HFF-Myc (cell line): ENCODE results near the gene AHDC1.

ENCODE experiments used
- DNase-seq: peaks from one replicate; pipeline ENCODE4 v3.0.0-alpha.2; 2011; ENCODE audit warnings: low read depth; ENCODE audit errors: extremely low read depth
- H3K4me3 ChIP-seq: replicated peaks from 2 replicates; pipeline ENCODE4 v1.5.1; 2011; ENCODE audit warnings: low read depth, mild to moderate bottlenecking, control low read depth, low read length
- TF ChIP-seq, protein P1 (sequence below): IDR thresholded peaks from 2 replicates; pipeline ENCODE4 v1.5.1; 2012; ENCODE audit warnings: mild to moderate bottlenecking, low read depth, low read length, control low read depth; ENCODE audit errors: missing control alignments

The AHDC1 gene

DNA sequence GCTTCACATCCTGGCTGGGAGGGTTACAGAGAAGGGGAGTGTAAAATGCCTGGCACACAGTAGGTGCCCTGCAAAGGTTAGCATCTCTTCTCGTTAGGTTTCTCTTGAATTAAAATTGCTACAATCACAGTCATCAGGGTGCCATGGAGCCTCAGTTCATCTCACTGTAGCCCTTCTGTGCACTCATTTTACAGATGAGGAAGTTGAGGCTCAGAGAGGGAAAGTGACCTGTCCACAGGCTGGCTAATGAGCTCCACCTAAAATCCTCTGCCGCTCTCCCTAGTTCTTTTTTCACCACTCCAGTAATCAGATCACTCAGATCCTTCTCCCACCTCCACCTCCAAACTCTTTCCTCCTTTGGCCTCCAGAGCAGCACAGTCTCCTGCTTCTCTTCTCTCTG lies 13.5 kb upstream of the AHDC1 start:
- no peak overlapping the region for H3K4me3 ChIP-seq
- DNase-seq = no peak
- TF ChIP-seq, protein P1, sequence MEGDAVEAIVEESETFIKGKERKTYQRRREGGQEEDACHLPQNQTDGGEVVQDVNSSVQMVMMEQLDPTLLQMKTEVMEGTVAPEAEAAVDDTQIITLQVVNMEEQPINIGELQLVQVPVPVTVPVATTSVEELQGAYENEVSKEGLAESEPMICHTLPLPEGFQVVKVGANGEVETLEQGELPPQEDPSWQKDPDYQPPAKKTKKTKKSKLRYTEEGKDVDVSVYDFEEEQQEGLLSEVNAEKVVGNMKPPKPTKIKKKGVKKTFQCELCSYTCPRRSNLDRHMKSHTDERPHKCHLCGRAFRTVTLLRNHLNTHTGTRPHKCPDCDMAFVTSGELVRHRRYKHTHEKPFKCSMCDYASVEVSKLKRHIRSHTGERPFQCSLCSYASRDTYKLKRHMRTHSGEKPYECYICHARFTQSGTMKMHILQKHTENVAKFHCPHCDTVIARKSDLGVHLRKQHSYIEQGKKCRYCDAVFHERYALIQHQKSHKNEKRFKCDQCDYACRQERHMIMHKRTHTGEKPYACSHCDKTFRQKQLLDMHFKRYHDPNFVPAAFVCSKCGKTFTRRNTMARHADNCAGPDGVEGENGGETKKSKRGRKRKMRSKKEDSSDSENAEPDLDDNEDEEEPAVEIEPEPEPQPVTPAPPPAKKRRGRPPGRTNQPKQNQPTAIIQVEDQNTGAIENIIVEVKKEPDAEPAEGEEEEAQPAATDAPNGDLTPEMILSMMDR = no peak

DNA sequence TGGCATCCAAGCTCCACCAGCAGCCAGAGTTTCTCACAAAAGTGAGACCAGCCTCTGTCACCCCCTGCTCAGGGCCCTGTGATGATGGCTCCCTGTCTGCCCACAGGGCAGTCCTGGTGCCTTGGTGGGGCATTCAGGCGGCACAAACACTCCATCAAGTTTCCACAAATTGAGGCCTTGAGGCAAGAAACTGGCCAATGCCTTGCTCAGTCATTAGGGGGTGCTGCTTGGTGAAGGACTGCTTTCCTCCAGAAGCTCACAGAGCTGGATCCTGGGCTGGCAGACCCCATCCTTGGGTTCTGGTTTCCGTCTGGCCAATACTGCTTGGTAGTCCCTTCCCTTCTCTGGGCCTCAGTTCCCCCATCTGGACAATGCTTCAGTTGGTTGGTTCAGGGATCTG lies 12.5 kb upstream of the AHDC1 start:
- TF ChIP-seq, protein P1 = peak; percentile 23
- DNase-seq = no peak
- no peak overlapping the region for H3K4me3 ChIP-seq

DNA sequence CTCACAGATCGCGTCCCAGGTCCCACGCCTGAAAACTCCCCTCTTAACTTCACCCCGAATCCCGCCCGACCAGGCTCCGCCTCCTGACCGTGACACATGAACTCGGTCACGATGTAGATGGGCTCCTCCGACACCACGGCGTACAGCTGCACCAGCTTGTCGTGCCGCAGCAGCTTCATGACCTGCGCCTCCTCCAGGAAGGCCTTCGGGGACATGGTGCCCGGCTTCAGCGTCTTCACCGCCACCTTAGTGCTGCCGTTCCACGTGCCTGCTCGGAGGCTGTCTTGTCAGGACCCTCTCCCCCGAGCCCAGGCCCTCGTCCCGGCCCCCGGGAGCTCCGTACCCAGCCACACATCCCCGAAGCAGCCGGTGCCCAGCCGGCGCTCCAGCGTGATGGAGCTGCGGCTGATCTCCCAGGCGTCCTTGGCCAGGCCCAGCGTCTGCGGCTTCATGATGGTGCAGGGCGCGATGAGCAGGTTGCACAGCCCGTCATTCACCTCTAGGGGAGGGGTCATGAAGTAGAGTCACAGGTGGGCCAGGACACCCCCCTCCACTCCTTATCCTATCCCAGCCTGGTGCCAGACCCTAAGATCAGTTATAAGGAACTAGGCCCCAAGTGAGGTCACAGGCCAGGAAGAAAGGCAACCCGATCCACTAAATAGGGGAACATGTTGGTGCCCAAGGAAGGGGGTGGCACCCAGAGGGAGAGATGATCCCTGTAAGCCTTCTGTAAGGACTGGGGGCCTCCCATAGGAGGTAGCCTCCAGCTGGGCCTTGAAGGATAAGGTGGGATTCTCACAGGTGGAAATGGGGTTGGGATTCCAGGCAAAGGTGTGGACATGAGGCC lies 11.6 kb upstream of the AHDC1 start:
- no peak overlapping the region for H3K4me3 ChIP-seq
- DNase-seq = no peak
- TF ChIP-seq, protein P1 = no peak

DNA sequence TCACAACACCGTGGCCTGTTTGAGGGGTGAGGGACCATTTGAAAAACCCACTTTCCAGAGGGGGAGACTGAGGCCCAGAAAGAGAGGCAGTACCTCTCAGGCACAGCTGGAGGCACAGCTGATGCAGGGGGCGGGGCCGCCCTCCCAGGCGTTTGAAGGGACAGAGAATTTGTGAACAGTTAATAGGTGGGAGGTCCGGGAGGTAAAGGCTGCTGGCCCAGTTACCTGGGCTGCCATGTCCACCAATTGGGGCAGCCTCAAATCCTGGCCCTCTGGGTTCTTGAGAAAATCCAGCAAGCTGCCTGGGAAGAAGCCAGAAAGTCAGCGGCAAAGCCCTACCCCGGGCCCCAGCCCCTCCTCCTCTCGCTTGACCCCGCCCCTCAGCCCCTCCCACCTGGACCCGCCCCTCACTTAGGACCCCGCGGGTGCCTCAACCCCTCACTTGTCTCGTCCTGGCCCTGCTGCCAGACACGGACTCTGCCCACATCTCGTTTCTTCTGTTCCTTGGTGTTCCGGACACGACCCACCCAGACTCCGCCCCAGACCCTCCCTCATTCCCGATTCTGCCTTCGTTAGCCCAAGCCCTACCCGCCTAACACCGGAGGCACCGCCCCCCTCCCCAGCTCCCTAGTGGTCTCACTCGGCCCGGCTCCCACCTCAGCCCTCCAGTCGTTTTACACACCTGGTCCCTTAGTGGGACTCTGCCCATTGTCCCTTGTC lies 10.8 kb upstream of the AHDC1 start:
- no peak overlapping the region for H3K4me3 ChIP-seq
- DNase-seq = no peak
- TF ChIP-seq, protein P1 = no peak

DNA sequence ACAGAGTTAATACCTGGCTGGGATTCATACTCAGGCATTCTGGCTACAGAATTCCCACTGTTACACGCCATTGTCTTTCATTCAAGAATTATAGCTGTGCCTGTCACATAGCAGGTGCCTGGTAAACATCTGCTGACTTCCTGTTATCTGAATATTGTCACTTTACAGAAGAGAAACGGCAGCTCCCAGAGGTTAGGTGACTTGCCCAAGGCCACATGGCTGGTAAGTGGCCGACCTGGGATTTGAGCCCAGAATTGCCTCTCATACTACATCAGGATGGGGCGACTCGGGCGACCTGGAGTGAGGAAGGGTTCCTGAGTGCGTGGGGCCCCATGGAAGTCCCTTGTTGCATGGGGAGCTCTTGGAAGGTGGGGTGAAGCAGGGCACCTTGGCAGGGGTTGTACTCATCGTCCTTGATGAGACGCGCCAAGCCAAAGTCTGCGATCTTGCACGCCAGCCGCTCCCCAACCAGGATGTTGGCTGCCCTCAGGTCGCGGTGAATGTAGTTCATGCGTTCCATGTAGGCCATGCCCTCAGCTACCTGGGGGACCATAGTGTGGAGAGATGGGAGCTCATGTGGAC lies 10.2 kb upstream of the AHDC1 start:
- TF ChIP-seq, protein P1 = no peak
- no peak overlapping the region for H3K4me3 ChIP-seq
- no peak for DNase-seq

DNA sequence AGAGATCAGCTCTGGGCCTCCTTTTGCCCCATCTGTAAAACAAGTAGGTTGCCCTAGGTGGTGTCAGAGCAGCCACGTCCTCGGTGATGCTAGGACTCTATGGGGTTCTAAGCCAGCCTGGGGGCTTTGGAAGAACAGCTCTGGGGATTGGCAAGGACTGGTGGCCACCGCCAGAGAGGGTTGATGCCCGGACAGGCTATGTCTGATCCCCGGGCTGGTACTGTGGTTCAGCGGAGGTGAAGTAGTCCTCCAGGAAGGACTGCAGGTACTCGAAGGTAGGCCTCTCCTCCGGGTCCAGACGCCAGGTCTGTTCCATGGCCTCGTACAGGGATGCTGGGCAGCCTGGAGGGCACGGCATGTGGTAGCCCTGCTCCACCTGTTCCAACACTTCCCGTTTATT lies 8.8 kb upstream of the AHDC1 start:
- TF ChIP-seq, protein P1 = no peak
- no peak overlapping the region for H3K4me3 ChIP-seq
- DNase-seq = no peak
